Esophagus squamous epithelium (tissue), 5 donors: ENCODE results near the gene TFAM. TPM values are rescaled to one million over a fixed set of nuclear protein-coding genes. Genes with fewer than 3 reads are reported as not detected.

Source experiments
- DNase-seq: peaks from one replicate; lab custom pipeline; 2025; lab: John Stamatoyannopoulos, UW
- H3K27ac ChIP-seq, 4 donors: fragments of 200-600 bp; sonication (generic); one replicate each; pipeline ENCODE4 v1.5.1; 2016 to 2019; ENCODE audit warnings: mild to moderate bottlenecking in 1 of 4
- H3K27me3 ChIP-seq, 4 donors: fragments of 200-600 bp; sonication (generic); 1 replicate in 3 of 4; 2 replicates in 1 of 4; pipeline versions ENCODE4 v1.5.1 to v1.6.0; 2017 to 2021; ENCODE audit warnings: antibody characterized with exemption in 1 of 4
- H3K36me3 ChIP-seq, 3 donors: fragments of 200-600 bp; sonication (generic); one replicate each; pipeline ENCODE4 v1.5.1; 2016 to 2019
- H3K4me1 ChIP-seq, 3 donors: fragments of 200-600 bp; sonication (generic); one replicate each; pipeline ENCODE4 v1.5.1; 2017 to 2019
- H3K4me3 ChIP-seq, 4 donors: fragments of 200-600 bp; sonication (generic); 1 replicate in 3 of 4; 2 replicates in 1 of 4; pipeline ENCODE4 v1.5.1; 2016 to 2019; ENCODE audit warnings: mild to moderate bottlenecking in 2 of 4, moderate library complexity in 1 of 4
- H3K9me3 ChIP-seq, 3 donors: fragments of 200-600 bp; sonication (generic); one replicate each; pipeline ENCODE4 v1.5.1; 2016 to 2019
- POLR2A ChIP-seq, 4 donors: fragments of 450-650 bp; IDR thresholded peaks; one replicate each; pipeline ENCODE4 v1.6.1; 2017; ENCODE audit warnings: antibody characterized with exemption in 4 of 4, mild to moderate bottlenecking in 4 of 4, moderate library complexity in 3 of 4
- WGBS, 2 donors: methylation state at CpG; one replicate each; pipeline ENCODE4 v1.1.5; 2018; 5-methylcytosine and 5-hydroxymethylcytosine counted together
- intact Hi-C: fragments of 100-400 bp; cut with DNase I; formaldehyde crosslinking; loops from one replicate; pipeline ENCODE4 v1.15.0; 2022
- total RNA-seq, 4 donors: library from RNA; depleted of rRNA; stranded (reverse); fragments of >200 nt; gene quantifications; one replicate each; pipeline ENCODE4 v1.1.0, GENCODE V29; 2016
- TF ChIP-seq, protein P1 (sequence below), 6 experiments: fragments of 450-650 bp in 4 of 6; fragments of 200-600 bp in 2 of 6; sonication (generic) in 2 of 6; IDR thresholded peaks; one replicate each; pipeline ENCODE4 v1.5.1; 2016 to 2019; ENCODE audit warnings: antibody characterized with exemption in 6 of 6, mild to moderate bottlenecking in 4 of 6, moderate library complexity in 4 of 6
- donor health status: DM: yes; HTN: yes; CAD: no.

The TFAM gene
- total RNA-seq, 4 donors from 2014 or later, result 7.2 to 32.8 (median 19.0) TPM

DNA sequence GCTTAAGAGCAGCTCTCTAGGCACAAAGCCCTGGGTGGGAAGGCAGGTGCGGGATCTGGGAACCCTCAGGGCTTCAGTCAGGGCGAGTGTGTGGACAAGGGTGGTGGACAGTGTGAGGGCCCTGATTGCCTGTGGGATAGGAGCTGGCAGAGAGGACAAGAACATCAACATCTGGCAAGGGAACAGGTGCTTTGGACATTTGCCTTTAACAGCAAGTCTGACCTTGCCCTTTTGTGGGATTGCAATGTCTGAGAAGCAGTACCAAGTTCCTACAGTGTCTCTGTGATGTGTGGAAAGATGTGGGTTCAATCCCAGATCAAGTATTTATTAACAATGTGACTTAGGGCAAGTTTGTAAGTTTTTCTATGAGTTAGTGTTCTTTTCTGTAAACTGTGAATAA, 46.7 kb downstream of the TFAM start:
- Histone ChIP-seq H3K27me3 (no peaks in the 10 kb centered on the region), H3K9me3 (no peaks in the 10 kb centered on the region), H3K36me3 (no peaks in the 10 kb centered on the region), H3K4me3 (no peak overlapping the region), H3K4me1 (peaks cover 0 to 12% (median 8%) of the 10 kb centered on the region in 3 donors), H3K27ac (no peak overlapping the region)
- TF ChIP-seq, protein P1, sequence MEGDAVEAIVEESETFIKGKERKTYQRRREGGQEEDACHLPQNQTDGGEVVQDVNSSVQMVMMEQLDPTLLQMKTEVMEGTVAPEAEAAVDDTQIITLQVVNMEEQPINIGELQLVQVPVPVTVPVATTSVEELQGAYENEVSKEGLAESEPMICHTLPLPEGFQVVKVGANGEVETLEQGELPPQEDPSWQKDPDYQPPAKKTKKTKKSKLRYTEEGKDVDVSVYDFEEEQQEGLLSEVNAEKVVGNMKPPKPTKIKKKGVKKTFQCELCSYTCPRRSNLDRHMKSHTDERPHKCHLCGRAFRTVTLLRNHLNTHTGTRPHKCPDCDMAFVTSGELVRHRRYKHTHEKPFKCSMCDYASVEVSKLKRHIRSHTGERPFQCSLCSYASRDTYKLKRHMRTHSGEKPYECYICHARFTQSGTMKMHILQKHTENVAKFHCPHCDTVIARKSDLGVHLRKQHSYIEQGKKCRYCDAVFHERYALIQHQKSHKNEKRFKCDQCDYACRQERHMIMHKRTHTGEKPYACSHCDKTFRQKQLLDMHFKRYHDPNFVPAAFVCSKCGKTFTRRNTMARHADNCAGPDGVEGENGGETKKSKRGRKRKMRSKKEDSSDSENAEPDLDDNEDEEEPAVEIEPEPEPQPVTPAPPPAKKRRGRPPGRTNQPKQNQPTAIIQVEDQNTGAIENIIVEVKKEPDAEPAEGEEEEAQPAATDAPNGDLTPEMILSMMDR (IDR thresholded peaks at IDR 0.05), result no peak
- 52 to 71% methylated on average over 2 of the region's 2 CpGs for WGBS, 2 donors
- DNase-seq, result no peak
- intact Hi-C loops, result no loop called here

DNA sequence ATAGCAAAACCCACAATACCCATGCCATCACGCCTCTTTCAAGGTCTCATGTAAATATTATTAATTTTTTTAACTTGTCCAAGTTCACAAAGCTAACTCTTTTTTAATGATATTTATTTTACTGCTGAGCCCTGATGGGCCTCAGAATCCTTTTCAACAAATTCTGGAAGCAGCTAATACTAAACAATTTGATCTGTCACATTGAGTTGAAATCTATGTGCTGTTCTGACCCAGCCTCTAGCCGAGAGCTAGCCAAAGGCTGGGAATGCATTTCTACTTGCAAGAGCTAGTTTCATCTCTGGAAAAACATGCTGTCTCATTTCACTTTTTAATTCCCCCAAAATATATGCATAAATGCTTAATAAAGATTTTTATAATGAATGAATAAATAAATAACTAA, 47.9 kb downstream of the TFAM start:
- Histone ChIP-seq H3K36me3 (no peaks in the 10 kb centered on the region), H3K9me3 (no peaks in the 10 kb centered on the region), H3K27me3 (no peaks in the 10 kb centered on the region), H3K27ac (no peak overlapping the region), H3K4me3 (no peak overlapping the region), H3K4me1 (peaks cover 0 to 12% (median 8%) of the 10 kb centered on the region in 3 donors)
- WGBS, 2 donors, result 61 to 79% methylated on average over 2 of the region's 2 CpGs
- intact Hi-C loops, result no loop called here
- DNase-seq, result no peak
- TF ChIP-seq POLR2A (IDR thresholded peaks at IDR 0.05), result no peak
- TF ChIP-seq, protein P1 (IDR thresholded peaks at IDR 0.05), result no peak

DNA sequence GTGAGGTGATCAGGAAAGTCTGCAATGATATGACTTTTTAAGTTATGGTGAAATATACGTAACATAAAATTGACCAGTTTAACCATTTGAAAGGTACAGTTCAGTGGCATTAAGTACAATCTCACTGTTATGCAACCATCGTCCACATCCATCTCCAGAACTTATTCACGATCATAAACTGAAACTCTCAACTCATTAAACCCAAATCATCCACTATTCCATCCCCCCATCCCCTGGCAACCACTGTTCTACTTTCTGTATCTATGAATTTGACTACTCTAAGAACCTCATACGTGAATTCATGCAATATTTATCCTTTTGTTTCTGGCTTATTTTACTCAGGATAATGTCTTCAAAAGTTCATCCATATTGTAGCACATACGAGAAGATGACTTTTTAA, 48.4 kb downstream of the TFAM start:
- Histone ChIP-seq H3K9me3 (no peaks in the 10 kb centered on the region), H3K4me1 (peaks cover 0 to 12% (median 8%) of the 10 kb centered on the region in 3 donors), H3K27me3 (no peaks in the 10 kb centered on the region), H3K36me3 (no peaks in the 10 kb centered on the region), H3K27ac (no peak overlapping the region), H3K4me3 (no peak overlapping the region)
- TF ChIP-seq, protein P1 (IDR thresholded peaks at IDR 0.05), result no peak
- no peak for TF ChIP-seq POLR2A (IDR thresholded peaks at IDR 0.05)
- WGBS, 2 donors, result 64 to 84% methylated on average over 5 of the region's 5 CpGs
- intact Hi-C loops, result no loop called here
- no peak for DNase-seq

DNA sequence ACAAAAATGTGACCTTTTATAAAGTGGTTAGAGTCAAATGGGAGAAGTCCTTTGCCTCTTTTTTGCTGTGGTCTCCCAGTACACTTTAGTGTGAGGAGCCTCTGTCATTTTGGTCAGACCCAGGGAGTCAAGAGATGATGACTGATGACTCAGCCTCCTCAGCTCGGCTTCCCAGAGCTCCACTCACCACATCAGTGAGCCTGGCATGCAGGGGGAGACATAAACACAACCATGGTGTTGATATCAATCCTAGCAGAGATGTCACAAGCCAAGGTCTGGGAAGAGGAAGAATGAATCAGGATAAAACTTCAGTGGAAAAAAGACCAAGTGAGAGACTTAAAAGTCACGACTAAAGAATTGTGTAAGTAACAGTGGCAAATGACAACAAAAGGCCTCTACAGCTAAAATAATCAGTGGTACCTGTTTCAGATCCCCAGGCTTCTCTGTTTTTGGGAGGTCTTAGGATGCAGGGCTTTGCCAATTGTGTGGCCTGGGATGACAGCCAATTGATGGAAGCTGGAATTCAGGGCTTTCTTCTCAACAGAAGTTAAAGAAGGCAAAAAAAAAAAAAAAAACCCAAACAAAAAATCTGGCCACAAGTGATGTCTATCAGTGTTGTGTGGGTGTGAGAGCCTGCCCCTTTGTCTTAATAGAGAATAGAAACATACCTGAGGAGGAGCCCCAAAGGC, 50.2 kb downstream of the TFAM start:
- intact Hi-C loops, result no loop called here
- WGBS, 2 donors, result 9 to 32% methylated on average over 2 of the region's 2 CpGs
- no peak for TF ChIP-seq POLR2A (IDR thresholded peaks at IDR 0.05)
- TF ChIP-seq, protein P1 (IDR thresholded peaks at IDR 0.05), result no peak
- Histone ChIP-seq H3K27ac (peak overlapping the region in 1 of 4 donors; percentile 50), H3K27me3 (no peaks in the 10 kb centered on the region), H3K36me3 (no peaks in the 10 kb centered on the region), H3K9me3 (no peaks in the 10 kb centered on the region), H3K4me3 (no peak overlapping the region), H3K4me1 (peaks cover 0 to 12% (median 8%) of the 10 kb centered on the region in 3 donors)
- DNase-seq, result no peak

DNA sequence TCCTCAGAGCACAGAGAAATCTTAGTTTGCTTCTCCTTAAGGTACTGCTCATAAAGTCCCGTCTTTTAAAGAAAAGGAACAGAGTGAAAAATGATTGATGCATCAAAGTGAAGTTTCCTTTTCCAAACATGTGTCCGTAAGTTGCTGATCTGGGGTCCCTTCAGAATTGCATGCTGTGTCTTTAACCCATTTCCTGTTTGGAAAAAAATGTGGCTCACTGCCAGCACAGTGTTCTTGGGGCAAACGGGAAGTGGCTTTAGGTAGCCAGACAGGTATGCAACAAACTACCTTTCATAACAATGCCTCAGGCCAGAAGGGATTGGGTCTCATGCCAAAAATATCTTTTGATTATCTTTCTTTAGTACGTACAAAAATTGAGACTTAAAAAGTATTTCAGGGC, 50.9 kb downstream of the TFAM start:
- Histone ChIP-seq H3K4me3 (no peak overlapping the region), H3K4me1 (peaks cover 0 to 12% (median 8%) of the 10 kb centered on the region in 3 donors), H3K27me3 (no peaks in the 10 kb centered on the region), H3K9me3 (no peaks in the 10 kb centered on the region), H3K36me3 (no peaks in the 10 kb centered on the region), H3K27ac (no peak overlapping the region)
- intact Hi-C loops, result no loop called here
- WGBS, 2 donors, result 10 to 22% methylated on average over 4 of the region's 4 CpGs
- TF ChIP-seq, protein P1 (IDR thresholded peaks at IDR 0.05), result no peak
- TF ChIP-seq POLR2A (IDR thresholded peaks at IDR 0.05), result no peak
- no peak for DNase-seq
